Kidney (tissue), 14 donors: ENCODE measurements around the gene PPP2R5A. TPM values are rescaled to one million over a fixed set of nuclear protein-coding genes. Genes with fewer than 3 reads are reported as not detected.
"Not testable (repeated sequence)": the region's sequence is repeated elsewhere in the genome, so short reads cannot be mapped to it uniquely, and the experiment has no call there.

Source experiments
- DNase-seq, 5 donors: peaks; one replicate each; pipeline ENCODE4 v3.0.0-alpha.2; 2013 to 2020
- FAIRE-seq: peaks from 2 replicates; lab custom pipeline; 2012; peaks lifted over from hg19 to GRCh38; lab: Jason Lieb, UNC
- H3K27ac ChIP-seq, 2 donors: one replicate each; pipeline ENCODE4 v1.7.0; 2013; ENCODE audit warnings: low read depth in 2 of 2, low read length in 2 of 2, inconsistent platforms in 1 of 2
- H3K27me3 ChIP-seq: one replicate; pipeline ENCODE4 v1.7.1; 2013; ENCODE audit warnings: low read length, inconsistent platforms; ENCODE audit not compliant: control insufficient read depth, insufficient read depth
- H3K36me3 ChIP-seq, 3 donors: one replicate each; pipeline versions ENCODE4 v1.7.0 to v1.7.1; 2013; ENCODE audit warnings: low read length in 3 of 3, control low read depth in 1 of 3, inconsistent platforms in 1 of 3; ENCODE audit not compliant: insufficient read depth in 3 of 3, control insufficient read depth in 2 of 3
- H3K4me1 ChIP-seq, 3 donors: one replicate each; pipeline versions ENCODE4 v1.7.0 to v1.7.1; 2013; ENCODE audit warnings: low read length in 3 of 3, inconsistent platforms in 1 of 3, low read depth in 1 of 3; ENCODE audit not compliant: control insufficient read depth in 2 of 3, insufficient read depth in 2 of 3
- H3K4me3 ChIP-seq, 3 donors: one replicate each; pipeline versions ENCODE4 v1.7.0 to v1.8.1; 2013; ENCODE audit warnings: low read length in 3 of 3, control low read depth in 1 of 3, inconsistent platforms in 1 of 3
- H3K9ac ChIP-seq, 3 donors: one replicate each; pipeline versions ENCODE4 v1.7.0 to v1.7.1; 2013; ENCODE audit warnings: low read length in 3 of 3, control low read depth in 1 of 3, inconsistent platforms in 1 of 3
- H3K9me3 ChIP-seq, 3 donors: one replicate each; pipeline versions ENCODE4 v1.7.0 to v1.7.1; 2013; ENCODE audit warnings: low read length in 3 of 3, control low read depth in 1 of 3, inconsistent platforms in 1 of 3; ENCODE audit not compliant: control insufficient read depth in 2 of 3, insufficient read depth in 1 of 3
- intact Hi-C: fragments of 100-400 bp; cut with DNase I; formaldehyde crosslinking; loops from one replicate; pipeline ENCODE4 v1.11.1; 2022
- polyA plus RNA-seq: library from polyadenylated mRNA; stranded (reverse); fragments of 350-450 nt; fragmentation: Illumina TruSeq; extraction: RNeasy Lipid Tissue Mini Kit (QIAGEN cat#74804); gene quantifications from one replicate; pipeline ENCODE4 v1.2.3, GENCODE V29; 2014; ENCODE audit warnings: low read depth, low replicate concordance; ENCODE audit not compliant: insufficient read depth
- total RNA-seq: library from RNA; stranded (reverse); fragmentation: NEBNext Ultra II Directional; extraction: Animal tissue kit (Norgen Biotek cat#: 25700); gene quantifications from one replicate; pipeline ENCODE4 v1.2.1, GENCODE V29; 2021
- TF ChIP-seq, protein P1 (sequence below): IDR thresholded peaks from 3 replicates; pipeline ENCODE4 v1.5.1; 2012; ENCODE audit warnings: mild to moderate bottlenecking, moderate library complexity, borderline replicate concordance; ENCODE audit not compliant: insufficient read depth; ENCODE audit errors: extremely low read depth
- donor health status: control.
- donor health status: control.
- donor health status: control.
- donor health status: control.
- donor health status: control.
- donor health status: DM: yes; HTN: yes; CAD: no.
- donor health status: Normal renal cell carcinoma (clear cell type).

Gene PPP2R5A
- total and polyA plus RNA-seq, 2 donors from 2014 or later = 36.6 to 67.3 TPM

- no peak for DNase-seq
- FAIRE-seq = no peak
- H3K9ac ChIP-seq = no peak overlapping the region
- H3K27me3 ChIP-seq = no peaks in the 10 kb centered on the region
- H3K9me3 ChIP-seq = peaks cover 0 to 4% (median 0%) of the 10 kb centered on the region in 3 donors
- no peak overlapping the region for H3K27ac ChIP-seq
- intact Hi-C loops = no loop called here
- TF ChIP-seq, protein P1, sequence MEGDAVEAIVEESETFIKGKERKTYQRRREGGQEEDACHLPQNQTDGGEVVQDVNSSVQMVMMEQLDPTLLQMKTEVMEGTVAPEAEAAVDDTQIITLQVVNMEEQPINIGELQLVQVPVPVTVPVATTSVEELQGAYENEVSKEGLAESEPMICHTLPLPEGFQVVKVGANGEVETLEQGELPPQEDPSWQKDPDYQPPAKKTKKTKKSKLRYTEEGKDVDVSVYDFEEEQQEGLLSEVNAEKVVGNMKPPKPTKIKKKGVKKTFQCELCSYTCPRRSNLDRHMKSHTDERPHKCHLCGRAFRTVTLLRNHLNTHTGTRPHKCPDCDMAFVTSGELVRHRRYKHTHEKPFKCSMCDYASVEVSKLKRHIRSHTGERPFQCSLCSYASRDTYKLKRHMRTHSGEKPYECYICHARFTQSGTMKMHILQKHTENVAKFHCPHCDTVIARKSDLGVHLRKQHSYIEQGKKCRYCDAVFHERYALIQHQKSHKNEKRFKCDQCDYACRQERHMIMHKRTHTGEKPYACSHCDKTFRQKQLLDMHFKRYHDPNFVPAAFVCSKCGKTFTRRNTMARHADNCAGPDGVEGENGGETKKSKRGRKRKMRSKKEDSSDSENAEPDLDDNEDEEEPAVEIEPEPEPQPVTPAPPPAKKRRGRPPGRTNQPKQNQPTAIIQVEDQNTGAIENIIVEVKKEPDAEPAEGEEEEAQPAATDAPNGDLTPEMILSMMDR = no peak
- H3K4me1 ChIP-seq = peaks cover 0 to 5% (median 5%) of the 10 kb centered on the region in 3 donors
- H3K4me3 ChIP-seq = no peak overlapping the region
- H3K36me3 ChIP-seq = peaks cover 0 to 8% (median 0%) of the 10 kb centered on the region in 3 donors
Measured at GRCh38 chr1:212386029-212386428, 100.8 kb downstream of the PPP2R5A start.

- H3K4me1 ChIP-seq = peaks cover 0 to 5% (median 2%) of the 10 kb centered on the region in 3 donors
- H3K9ac ChIP-seq = no peak overlapping the region
- peaks cover 0 to 8% (median 0%) of the 10 kb centered on the region in 3 donors for H3K36me3 ChIP-seq
- FAIRE-seq (no peak), DNase-seq (no peak)
- intact Hi-C loops = no loop called here
- no peak overlapping the region for H3K27ac ChIP-seq
- peaks cover 0 to 4% (median 0%) of the 10 kb centered on the region in 3 donors for H3K9me3 ChIP-seq
- no peak overlapping the region for H3K4me3 ChIP-seq
- no peaks in the 10 kb centered on the region for H3K27me3 ChIP-seq
- TF ChIP-seq, protein P1 = no peak
Measured at GRCh38 chr1:212388985-212389716, 103.9 kb downstream of the PPP2R5A start.

DNA sequence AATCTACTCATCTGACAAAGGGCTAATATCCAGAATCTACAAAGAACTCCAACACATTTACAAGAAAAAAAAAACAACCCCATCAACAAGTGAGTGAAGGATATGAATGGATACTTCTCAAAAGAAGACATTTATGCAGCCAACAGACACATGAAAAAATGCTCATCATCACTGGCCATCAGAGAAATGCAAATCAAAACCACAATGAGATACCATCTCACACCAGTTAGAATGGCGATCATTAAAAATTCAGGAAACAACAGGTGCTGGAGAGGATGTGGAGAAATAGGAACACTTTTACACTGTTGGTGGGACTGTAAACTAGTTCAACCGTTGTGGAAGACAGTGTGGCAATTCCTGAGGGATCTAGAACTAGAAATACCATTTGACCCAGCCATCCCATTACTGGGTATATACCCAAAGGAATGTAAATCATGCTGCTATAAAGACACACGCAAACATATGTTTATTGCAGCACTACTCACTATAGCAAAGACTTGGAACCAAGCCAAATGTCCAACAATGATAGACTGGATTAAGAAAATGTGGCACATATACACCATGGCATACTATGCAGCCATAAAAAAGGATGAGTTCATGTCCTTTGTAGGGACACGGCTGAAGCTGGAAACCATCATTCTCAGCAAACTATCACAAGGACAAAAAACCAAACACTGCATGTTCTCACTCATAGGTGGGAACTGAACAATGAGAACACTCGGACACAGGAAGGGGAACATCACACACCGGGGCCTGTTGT, 110.6 kb downstream of the PPP2R5A start:
- H3K9ac ChIP-seq, H3K27me3 ChIP-seq, H3K27ac ChIP-seq, H3K4me3 ChIP-seq, DNase-seq, H3K9me3 ChIP-seq, FAIRE-seq, intact Hi-C loops, H3K36me3 ChIP-seq, H3K4me1 ChIP-seq: not testable (repeated sequence)

DNA sequence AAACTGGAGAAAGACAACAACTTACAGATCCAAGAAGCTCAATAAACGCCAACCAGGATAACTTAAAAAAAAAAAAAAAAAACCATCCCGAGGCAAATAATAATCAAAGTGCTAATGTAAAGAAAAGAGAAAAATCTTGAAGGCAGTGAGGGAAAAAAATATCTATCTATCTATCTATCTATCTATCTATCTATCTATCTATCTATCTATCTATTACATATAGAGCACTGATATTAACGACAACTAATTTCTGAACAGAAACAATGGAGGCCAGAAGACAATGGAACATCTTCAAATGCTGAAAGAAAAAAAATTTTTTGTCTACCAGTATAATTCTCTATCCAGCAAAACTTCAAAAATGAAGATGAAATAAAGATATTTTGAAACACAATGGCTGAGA, 111.4 kb downstream of the PPP2R5A start:
- Histone ChIP-seq H3K27me3 (no peaks in the 10 kb centered on the region), H3K27ac (no peak overlapping the region), H3K9ac (no peak overlapping the region), H3K4me1 (no peaks in the 10 kb centered on the region), H3K9me3 (peaks cover 0 to 5% (median 3%) of the 10 kb centered on the region in 3 donors), H3K4me3 (no peak overlapping the region), H3K36me3 (no peaks in the 10 kb centered on the region)
- DNase-seq (no peak), FAIRE-seq (no peak)
- intact Hi-C loops = no loop called here
- TF ChIP-seq, protein P1 = no peak
